NCI-H510A treated with DMSO at 0.1 percent for 48 hours (cell line): ENCODE data around the gene CFAP73.
A peak's percentile ranks its signal among the peaks of the same experiment; 100 is the strongest.
"Not testable (repeated sequence)": the region's sequence is repeated elsewhere in the genome, so short reads cannot be mapped to it uniquely, and the experiment has no call there.

ENCODE experiments used
- DNase-seq: peaks from one replicate; lab custom pipeline; 2025; lab: John Stamatoyannopoulos, UW

Gene CFAP73

GRCh38 chr12:113191227-113191626, 41.7 kb downstream of the CFAP73 start:
- DNase-seq = no peak

- DNase-seq = no peak
Observed at GRCh38 chr12:113194971-113195391, 45.5 kb downstream of the CFAP73 start.

- DNase-seq = no peak
Observed at GRCh38 chr12:113195598-113195997, 46.1 kb downstream of the CFAP73 start.

DNA sequence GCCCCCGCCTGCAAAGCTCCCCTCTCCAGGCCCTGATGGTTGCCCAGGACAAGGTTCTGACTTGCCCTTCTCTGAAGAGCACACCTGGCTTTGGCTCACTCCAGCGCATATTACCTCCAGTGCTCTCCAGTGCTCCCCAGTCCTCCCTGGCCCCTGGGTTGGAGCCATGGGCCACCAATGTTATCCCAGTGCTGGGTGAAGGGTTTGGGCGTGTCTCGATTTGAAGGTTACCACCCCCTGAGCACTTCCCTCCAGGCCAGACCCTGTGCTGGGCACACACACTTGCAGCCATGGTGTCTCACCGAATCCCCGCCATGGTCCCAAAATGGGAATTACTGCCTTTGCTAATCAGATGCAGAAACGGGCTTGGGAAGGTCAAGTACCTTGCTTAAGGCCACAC, 47.1 kb downstream of the CFAP73 start:
- DNase-seq = no peak

DNA sequence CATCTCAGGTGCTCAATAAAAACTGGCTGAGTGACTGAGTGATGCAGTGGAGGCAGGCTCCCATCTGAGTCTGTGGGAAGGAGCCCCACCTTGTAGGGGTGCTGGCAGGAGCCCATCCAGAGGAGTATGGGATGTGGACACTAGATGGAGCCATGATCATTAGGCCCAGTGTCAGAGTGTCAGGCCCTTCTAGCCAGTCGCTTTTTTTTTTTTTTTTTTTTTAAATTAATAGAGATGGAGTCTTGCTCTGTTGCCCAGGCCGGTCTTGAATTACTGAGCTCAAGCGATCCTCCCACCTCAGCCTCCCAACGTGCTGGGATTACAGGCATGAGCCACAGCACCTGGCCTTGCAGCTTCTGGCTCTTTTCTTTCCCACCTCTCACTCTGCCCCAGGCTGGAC, 47.5 kb downstream of the CFAP73 start:
- DNase-seq = peak; percentile 79

DNA sequence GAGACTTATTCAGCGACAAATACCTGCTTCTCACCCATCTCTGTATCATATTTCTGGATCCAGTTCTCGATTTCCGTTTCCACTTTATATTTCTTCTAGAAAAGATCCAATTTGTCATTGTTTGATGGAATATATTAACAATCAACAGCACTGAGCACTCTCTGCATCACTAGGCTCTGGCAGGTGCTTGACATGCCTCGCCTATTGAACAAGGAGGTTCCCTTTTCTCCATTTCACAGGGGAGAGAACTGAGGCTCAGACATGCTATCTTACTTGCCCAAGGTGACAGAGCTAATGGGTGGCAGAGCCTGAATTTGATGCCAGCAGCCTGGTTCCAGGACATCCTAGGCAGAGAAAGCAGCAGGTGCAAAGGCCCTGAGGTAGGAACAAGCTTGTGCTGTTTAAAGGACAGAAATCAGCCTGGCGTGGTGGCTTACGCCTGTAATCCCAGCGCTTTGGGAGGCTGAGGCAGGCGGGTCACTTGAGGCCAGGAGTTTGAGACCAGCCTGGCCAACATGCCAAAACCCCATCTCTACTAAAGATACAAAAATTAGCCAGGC, 48.1 kb downstream of the CFAP73 start:
- no peak for DNase-seq

DNA sequence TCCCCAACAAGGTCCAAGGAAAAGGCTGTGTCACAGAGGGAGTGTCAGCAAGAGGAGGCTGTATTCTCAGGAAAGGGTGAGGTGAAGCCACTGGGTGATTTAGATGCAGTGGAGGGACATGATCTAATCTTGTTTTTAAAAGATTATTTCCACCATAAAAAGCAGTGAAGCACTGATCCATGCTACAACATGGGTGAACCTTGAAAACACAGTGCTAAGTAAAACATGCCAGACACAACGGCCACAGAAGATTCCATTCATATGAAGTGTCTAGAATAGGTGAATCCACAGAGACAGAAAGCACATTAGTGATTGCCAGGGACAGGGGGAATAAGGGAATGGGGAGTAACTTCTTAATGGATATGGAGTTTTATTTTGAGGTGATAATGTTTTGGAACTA, 48.8 kb downstream of the CFAP73 start:
- no peak for DNase-seq

- no peak for DNase-seq
Observed at GRCh38 chr12:113200021-113200797, 50.7 kb downstream of the CFAP73 start.

DNA sequence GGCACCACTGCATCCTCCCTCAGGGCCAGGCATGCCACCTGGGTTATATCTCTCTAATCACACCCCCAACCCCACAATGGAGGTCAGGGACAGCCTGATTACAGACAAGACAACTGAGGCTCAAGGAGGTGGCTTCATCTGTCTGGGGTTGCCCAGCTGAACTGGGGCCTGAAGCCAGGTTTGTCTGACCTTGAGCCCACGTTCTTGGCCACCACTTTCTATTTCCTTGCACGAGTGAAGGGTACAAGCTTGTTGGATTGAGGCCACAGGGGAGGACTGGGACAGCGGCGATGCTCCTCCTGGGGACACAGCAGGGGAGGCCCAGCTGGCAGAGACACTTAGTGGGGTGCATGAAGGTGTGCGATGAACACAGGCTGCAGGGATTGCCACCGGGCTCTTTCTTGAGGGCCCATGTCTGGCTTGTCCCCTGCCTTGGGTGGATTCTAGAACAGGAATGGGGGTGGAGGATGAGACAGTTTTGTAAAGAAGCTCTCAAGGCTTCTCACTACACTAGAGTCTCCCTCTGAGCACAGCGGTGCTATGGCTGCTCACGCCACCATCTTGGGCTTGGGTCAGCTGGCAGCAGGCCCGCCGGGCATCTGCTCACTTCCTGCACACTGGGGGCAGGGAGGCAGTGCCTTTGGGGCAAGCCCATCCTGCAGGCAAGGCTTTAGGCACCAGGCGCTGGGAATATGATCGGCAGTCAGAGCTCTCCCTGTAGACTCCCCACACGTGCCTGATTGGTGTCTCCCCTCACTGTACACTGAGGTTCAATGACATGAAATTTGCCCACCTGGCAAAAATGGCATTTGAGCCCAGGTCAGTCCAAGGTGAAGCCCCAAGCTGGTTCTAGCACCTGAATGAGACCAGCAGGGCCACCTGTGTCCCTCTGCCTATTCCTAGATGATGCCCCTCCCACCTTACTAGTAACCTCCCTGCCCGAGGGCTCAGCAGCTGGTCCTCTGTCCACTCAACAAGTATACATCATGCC, 52.0 kb downstream of the CFAP73 start:
- no peak for DNase-seq

GRCh38 chr12:113202300-113203075, 53.0 kb downstream of the CFAP73 start:
- no peak for DNase-seq

- DNase-seq = no peak
Observed at GRCh38 chr12:113203852-113204760, 54.6 kb downstream of the CFAP73 start.

GRCh38 chr12:113204804-113205203, 55.3 kb downstream of the CFAP73 start:
- DNase-seq = no peak

DNA sequence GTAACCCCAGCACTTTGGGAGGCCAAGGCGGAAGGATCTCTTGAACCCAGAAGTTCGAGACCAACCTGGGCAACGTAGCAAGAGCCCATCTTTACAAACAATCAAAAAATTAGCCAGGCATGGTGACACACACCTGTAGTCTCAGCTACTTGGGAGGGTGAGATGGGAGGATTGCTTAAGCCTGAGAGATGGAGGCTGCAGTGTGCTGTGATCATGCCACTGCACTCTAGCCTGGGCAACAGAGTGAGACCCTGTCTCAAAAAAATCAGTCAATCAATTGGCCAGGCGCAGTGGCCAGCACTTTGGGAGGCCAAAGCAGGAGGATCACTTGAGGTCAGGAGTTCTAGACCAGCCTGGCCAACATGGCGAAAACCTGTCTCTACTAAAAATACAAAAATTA, 57.3 kb downstream of the CFAP73 start:
- DNase-seq = not testable (repeated sequence)

DNA sequence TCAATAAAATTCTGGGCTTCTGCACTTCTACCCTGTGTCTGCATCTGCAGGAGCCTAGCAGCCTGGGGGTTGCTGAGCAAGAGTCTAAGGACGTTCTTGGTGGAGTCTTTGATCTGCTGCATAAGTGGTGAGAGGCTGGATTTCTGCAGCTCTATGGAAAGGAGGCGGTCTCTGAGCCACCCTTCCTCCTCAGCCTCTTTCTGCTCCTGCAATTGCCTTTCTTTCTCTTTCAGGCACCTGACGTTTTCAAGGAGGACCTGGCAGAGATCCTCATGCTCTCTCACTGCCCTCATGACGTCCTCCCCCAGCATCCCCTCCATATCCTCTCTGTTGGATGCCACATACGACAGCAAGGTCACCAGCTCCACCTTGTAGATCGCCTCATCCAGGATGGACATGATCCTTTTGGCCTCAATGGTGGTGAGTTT, 58.1 kb downstream of the CFAP73 start:
- no peak for DNase-seq

- DNase-seq = no peak
Observed at GRCh38 chr12:113208041-113208934, 58.8 kb downstream of the CFAP73 start.
